HG03025 (cell line): Measurements from ENCODE around the gene PLEKHA6.
"Not testable (repeated sequence)": the region's sequence is repeated elsewhere in the genome, so short reads cannot be mapped to it uniquely, and the experiment has no call there.

ENCODE experiments used
- ATAC-seq: cut with Tn5 transposase; IDR thresholded peaks from one replicate; pipeline ENCODE4 v1.9.1; 2021; ENCODE audit warnings: mild to moderate bottlenecking, moderate library complexity; ENCODE audit not compliant: unreplicated experiment, low FRiP score

PLEKHA6 gene

DNA sequence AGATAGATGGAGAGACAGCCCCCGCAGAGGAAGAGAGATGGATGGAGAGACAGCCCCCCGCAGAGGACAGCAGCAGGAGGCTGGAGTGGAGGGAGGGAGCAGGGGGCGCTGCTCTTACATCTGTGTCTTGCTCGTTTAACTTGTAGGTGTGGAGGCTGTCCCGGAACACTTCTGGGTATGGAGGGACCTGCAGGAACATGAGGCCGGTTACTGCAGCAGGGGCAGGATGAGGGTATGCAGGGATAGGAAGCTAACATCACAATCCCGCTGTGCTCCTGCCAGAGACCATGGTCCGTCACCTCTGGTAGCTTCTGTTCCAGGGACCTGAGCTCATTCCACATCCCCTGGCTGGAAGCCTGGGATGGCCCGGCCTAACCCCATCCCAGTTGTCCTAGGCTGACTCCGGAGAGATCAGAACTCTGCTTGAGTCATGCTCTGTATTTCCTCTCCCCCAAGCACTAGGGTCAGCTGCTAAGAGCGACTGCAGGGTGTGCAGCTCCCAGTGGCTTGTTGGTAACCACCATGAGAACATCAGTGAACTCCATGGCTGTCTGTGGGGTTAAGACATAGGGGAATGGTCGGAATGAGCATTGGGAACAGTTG is 109.2 kb downstream of the PLEKHA6 start:
- no peak for ATAC-seq

DNA sequence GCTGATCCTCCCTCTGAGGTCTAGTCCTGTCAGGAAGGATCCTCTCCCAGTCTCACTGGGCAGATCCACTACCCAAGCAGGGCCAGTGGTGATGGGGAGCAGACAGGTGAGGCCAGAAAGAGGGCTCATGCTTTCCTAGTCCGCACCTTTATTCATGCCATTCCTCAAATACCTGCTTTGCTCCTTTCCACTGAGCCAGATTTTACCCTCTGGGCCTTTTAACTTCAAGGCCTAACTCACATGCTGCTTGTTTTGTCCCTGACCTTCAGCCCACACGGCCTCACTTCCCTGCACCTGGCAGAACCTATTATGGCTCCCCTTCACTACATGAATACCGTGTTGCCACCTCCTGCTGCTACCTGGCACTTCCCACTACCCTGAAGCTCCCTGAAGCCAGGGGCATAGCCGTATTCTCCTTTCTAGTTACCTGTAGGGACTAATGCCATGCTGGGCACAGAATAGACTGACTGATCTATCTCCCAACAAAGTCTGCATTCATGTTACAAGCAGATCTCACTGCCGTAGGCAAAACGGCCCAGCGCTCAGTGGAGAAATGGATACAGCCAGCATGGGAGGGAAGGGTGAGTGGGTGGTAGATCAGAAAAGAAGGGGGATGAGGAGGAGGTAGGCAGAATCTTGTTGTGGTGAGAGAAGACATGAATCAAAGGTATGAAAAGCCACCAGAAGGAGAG is 109.8 kb downstream of the PLEKHA6 start:
- no peak for ATAC-seq

DNA sequence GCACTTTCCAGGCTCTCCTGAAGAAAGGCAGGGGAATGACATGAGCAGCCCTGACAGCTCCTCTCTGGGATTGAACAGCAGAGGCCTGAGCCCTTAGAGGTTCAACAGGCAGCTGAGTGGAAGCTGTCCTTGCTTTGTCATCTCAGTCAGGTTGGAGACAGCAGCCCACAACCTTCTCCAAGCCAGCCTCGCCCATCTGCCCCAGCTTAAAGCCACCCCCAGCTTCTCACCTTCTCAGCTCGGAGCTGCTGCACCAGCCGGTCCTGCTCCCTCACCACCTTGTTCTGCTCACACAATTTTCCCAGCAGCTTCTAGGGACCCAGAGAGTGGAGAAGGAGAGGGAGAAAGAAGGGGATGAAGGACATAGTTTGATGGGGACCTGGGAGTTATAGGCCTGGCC is 110.8 kb downstream of the PLEKHA6 start:
- no peak for ATAC-seq

DNA sequence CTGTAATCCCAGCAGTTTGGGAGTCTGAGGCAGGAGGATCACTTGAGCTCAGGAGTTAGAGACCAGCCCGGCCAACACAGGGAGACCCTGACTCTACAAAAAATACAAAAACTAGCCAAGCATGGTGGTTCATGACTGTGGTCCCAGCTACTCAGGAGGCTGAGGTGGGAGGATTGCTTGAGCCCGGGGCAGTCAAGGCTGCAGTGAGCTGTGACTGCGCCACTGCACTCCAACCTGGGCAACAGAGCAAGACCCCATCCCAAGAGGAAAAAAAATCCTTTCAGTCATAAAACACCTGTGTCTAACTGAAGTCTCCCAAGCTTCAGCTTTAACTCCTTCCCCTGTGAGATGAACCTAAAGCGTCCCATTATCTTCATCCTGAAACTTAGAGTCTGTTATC is 112.9 kb downstream of the PLEKHA6 start:
- ATAC-seq: no peak

DNA sequence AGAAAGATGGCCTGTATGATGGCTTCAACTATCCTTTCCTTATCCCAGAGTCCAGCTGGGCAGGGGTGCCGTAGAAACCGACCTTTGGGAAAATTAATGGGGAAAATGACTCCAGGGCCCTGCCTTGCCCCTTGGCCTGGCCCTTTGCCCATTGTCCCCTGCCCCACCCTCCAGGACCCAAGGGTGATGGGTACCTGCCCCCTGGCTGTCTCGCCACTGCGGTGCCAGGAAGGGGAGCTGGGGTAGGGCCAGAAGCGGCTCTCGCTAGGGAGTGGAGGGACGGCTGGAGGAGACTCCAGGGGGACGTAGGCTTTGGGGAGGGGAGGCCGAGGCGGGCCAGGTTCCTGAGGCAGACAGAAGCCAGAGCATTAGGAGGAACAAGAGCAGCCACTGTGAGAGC is 116.8 kb downstream of the PLEKHA6 start:
- ATAC-seq: no peak

DNA sequence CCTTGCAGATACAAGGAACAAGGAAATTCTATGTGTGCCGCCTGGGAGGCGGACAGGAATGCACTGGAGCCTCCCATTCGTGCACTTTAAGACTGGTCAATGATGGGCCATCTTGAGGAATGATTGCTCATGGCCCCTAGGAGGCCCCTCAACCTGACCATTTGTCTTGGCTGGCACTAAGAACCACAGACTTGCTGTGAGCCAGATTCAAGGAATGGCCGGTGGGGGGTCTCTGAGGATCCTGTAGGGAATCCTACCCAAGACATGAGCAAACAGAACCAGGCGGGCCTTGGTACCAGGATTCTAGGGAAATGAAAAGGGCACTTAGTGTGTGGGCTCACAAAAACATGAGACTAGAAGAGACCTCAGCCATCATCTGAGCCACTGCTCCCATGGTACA is 117.8 kb downstream of the PLEKHA6 start:
- no peak for ATAC-seq

DNA sequence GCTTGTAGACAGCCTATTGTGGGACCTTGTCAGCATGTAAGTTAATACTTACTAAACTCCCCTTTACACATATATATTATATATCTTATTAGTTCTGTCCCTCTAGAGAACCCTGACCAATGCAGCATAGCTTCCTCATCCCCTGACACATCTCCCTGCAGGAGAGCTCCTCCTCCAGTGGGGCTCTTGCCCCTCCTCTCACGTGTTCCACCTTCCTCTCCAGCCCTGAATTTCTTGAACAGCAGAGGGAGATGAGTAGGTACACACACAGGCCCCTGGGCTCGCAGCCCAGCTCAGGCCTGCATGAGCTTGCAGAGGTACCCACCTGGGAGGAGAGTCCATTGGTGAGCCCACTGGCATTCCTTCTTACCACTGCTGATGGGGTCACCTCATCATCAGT is 118.7 kb downstream of the PLEKHA6 start:
- ATAC-seq: no peak

DNA sequence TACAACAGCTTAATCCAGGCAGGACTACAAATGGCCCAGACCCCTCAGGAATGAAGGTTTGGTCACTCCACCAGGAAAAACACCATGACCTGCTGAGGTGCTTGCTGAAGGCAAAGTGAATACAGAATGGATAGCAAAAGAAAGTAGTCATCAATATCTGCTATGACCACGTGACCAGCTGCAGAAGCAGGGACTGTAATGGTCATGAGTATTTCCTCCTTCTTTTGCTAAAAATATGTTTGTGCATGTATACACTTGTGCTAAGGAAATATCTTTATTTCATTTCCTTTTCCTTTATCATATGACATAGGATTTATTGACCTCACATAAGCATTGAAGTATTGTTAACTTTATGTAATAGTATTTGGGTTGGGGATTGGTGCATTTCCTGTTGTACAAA is 119.5 kb downstream of the PLEKHA6 start:
- ATAC-seq: no peak

DNA sequence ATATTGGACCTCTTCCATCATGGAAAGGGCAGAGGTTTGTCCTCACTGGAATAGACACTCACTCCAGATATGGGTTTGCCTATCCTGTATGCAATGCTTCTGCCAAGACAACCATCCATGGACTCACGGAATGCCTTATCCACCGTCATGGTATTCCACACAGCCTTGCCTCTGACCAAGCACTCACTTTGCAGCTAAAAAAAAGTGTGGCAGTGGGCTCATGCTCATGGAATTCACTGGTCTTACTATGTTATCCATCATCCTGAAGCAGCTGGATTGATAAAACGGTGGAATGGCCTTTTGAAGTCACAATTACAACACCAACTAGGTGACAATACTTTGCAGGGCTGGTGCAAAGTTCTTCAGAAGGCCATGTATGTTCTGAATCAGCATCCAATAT is 120.3 kb downstream of the PLEKHA6 start:
- not testable (repeated sequence) for ATAC-seq

DNA sequence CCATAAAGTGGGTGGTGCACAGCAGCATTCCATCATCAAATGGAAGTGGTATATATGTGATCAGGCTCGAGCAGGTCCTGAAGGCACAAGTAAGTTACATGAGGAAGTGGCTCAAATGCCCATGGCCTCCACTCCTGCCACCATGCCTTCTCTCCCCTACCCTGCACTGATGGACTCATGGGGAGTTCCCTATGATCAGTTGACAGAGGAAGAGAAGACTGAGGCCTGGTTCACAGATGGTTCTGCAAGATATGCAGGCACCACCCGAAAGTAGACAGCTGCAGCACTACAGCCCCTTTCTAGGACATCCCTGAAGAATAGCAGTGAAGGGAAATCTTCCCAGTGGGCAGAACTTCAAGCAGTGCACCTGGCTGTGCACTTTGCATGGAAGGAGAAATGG is 121.2 kb downstream of the PLEKHA6 start:
- not testable (repeated sequence) for ATAC-seq

DNA sequence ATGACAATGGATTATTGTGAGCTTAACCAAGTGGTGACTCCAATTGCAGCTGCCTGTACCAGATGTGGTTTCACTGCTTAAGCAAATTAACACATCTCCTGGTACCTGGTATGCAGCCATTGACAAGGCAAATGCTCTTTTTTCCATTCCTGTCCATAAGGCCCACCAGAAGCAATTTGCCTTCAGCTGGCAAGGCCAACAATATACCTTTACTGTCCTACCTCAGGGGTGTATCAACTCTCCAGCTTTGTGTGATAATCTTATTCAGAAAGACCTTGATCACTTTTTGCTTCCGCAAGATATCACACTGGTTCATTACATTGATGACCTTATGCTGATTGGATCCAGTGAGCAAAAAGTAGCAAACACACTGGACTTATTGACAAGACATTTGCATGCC is 122.2 kb downstream of the PLEKHA6 start:
- not testable (repeated sequence) for ATAC-seq

DNA sequence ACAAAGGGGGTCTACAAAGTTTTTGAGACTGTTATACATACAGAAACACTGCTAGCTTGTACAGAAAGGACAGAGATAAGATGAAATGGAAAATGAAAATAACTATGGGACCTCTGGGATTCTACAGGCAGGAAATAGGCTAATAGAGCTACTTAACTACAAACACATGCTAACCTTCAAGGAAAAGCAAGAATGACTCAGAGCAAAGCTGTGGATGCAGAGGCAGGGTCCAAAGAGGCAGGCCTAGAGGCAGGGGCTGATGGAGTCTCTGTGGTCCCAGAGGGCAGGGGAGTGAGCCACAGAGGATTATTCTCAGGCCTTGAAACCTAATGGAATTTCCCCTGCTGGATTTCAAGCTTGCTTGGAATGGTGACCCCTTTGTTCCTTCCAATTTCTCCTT is 127.2 kb downstream of the PLEKHA6 start:
- ATAC-seq: no peak

DNA sequence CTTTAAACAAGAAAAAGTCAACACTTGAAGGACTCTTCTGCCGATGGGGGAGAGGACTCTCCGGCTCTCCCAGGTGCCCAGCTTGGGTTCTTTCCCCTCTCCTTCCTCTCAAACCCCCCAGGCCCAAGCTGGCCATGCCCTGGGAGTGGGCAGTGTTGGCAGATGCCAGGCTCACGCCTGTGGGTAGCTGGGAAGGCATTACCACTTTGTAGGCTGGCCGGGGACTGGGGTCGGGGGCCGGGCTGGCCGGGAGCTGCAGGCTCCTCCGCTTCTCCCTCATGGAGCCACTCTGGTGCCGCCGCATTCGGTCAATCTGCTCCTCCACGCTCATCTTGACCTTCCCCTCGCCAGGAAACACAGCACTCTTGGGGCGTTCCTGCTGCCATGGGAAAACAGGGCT is 129.5 kb downstream of the PLEKHA6 start:
- no peak for ATAC-seq

DNA sequence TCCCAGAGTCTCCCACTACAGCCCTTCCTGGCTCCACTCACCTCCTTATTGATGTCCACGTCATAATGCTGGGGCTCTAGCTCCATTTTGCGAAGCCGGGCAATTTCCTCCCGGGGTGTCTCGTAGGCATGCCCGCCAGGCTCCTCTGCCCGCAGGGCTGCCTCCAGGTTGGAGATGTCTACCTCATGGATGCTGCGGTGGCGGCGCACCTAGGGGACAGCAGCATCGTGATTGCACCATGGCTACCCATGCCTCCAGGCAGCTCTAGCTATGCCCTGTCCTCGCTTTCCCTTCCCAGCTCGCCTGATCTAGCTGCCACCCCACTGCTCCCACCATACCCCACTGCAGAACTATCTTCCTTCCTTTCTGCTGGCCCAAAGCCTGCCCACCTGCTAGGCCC is 130.8 kb downstream of the PLEKHA6 start:
- no peak for ATAC-seq

DNA sequence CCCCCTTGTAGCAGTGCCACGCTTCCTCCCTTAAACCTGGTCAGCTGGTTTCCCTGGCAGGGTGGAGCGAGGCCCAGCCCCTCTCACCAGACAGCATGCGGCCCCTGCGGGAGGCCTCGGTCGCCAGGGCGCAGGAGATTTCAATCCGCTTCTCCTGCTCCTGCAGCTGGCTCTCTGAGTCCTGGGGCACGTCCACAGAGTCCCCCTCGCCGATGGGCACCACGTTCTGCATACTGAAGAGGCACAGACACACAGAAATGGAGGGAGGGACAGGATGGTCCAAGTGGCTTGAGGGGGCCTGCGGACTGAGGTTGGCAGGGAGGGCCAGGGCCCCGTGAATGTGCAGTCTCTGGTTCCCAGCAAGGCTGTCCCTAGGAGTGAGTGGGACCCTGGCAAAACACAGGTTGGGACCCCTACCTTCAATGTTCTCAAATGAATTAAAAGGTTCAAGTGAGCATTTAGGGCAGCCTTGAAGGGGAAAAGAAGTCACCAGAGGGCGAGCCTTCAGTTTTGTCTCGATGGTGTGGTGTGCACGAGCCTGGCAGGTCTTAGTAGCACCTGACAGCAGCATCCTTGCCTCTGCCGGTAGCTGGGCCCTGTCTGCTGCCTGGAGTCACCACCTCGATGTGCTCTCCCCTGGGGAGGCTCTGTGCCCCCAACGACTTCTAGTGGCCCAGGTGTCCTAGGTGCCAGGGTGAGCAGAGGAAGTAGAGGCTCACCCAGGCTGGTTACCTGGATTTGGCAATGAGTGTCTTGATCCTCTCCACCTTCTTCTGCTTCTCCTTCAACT is 131.5 kb downstream of the PLEKHA6 start:
- ATAC-seq: no peak

DNA sequence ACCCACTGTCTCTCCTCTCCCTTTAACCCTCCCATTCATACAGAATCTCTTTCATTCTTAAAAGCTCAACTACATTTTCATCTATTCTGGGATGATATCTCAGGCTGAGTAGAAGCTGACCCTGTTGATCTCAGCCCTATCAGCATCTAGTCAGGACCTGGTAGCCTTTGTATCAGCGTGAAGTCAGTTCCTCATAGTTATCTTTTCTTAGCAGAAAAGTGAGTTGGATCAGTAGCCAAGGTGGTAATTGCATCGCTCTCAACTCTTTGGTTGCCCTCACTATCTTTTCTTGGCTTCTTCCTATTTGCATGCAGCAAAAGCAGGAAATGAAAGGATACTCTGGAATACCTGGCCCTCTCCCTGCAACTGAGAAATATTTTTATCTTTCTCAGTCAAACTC is 132.4 kb downstream of the PLEKHA6 start:
- ATAC-seq: no peak

DNA sequence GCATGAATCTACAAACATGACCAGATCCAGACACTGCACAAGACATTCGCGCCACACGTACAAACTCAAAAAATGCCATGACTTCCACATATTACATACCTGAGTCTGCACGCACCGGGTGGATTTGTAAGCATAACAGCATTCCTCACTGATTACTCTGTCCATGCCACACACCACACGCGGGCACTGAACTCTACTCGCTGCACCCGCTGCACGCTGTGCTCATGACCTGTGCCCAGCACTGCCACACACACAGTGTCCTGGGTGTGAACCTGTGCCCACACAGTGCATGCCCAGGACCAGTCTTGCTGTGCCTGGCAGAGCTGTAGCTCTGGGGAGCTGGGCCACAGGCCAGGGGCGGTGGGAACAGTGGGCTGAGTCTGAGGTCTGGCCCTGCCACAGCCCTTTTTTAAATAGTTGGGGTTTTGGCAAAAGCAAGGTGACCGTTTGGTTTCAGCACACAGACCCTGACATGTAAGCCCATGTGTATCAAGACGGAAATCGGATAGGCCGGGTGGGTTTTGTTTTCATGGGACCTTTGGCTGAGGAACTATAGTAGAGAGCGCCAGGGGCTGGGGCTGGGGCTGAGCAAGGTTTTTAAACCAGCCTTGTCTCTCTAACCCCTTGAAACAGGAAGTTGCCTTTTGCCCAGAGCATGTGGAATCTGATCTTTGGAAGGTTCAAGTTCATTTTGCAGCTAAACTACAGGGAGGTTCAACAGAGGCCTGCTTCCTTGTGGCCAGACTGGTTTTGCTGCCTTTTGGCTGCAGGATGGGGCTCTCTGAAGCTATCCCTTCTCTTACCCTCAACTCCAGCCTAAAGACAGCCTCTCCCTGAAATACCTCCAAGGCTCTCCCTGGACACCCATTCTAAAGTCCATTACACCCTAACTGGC is 133.6 kb downstream of the PLEKHA6 start:
- no peak for ATAC-seq

DNA sequence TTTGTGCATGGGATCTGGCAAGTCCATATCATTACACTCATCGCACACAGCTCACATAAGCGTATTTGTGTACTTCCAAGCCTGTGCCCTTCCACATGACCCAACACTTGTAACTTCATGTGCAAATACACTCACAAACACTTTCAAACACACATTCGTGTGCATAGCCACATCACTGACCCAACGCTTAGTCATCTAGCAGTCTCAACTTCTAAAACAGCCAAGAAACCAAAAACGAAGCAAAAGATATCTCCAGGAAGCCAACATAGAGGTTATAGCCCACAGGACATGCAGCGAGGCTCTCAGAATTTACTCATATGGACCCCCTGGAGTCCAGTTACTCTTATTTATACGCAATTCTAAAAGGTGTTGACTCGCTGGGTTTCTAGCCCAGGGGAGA is 135.1 kb downstream of the PLEKHA6 start:
- no peak for ATAC-seq

DNA sequence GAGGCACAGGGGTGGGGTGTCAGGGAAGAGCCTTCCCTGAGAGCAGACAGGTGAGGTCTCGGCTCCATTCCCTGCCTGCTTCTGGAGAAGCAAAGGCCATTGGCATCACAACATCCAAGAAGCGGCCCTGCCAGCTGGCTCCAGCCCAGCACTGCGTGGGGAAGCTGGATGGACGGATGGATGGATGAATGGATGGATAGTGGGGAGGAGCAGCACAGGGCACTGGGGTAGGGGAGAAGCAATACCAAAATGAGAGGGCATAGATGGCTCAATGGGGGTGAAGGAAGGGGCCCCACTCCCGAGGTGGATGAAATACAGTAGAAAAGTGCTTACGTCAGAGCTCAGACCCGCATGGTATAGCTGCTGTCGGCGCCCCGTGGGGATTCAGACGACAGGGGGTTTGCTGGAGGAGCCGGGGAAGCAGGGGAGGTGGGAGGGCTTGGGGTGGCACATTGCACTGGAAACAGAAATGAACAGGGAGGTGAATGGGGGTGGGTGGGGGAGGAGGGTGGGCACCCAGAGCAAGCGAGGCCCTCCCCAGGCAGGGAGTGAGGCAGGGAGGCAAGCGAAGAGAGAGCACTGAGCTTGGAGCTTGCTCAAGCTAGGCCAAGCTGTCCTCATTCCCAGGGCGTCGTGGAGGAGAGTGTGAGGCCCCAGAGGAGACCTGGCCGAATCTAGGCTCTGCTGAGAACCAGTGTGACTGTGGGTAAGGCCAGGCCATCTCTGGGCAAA is 136.4 kb downstream of the PLEKHA6 start:
- no peak for ATAC-seq

DNA sequence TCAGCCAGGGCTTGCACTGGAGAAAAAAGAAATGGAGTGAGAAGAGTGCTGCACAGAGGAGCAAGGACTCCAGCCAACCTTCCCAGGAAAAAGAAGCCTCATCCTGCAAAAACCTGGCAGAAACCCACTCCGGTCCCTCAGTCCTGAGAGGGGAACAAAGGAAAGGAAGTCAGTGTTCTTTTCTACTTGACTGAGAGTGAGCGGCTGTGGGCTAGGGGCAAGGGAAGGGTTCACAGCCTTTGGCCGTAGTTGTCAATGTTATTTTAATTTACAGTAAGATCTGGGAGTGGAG is 137.0 kb downstream of the PLEKHA6 start:
- ATAC-seq: no peak
